OCI-LY3 (cell line): ENCODE data around the gene BRPF1.

Source experiments
- H2AFZ ChIP-seq: fragments of 200-600, 300-600 bp; shearing (Covaris generic); 2 replicates; pipeline ENCODE4 v1.6.0; 2014; ENCODE audit warnings: antibody characterized with exemption, low read depth, low read length
- H3K27ac ChIP-seq: fragments of 200-600, 300-600 bp; sonication (generic); 2 replicates; pipeline ENCODE4 v1.5.1; 2014; ENCODE audit warnings: mild to moderate bottlenecking, low read length, moderate library complexity, mixed read lengths
- H3K27me3 ChIP-seq: fragments of 200-600, 300-600 bp; sonication (generic); 2 replicates; pipeline ENCODE4 v1.6.1; 2014; ENCODE audit warnings: low read depth, low read length, mixed read lengths
- H3K36me3 ChIP-seq: fragments of 200-600, 300-600 bp; sonication (generic); replicated peaks from 2 replicates; pipeline ENCODE3; 2014; ENCODE audit warnings: low read depth, low read length, mixed read lengths
- H3K4me1 ChIP-seq: fragments of 300-600, 200-600 bp; sonication (generic); 2 replicates; pipeline ENCODE4 v1.6.1; 2014; ENCODE audit warnings: low read length, mixed read lengths
- H3K4me2 ChIP-seq: fragments of 200-600, 300-600 bp; sonication (generic); 2 replicates; pipeline ENCODE4 v1.6.1; 2014; ENCODE audit warnings: low read length, mixed read lengths
- H3K4me3 ChIP-seq: fragments of 300-600, 200-600 bp; sonication (generic); 2 replicates; pipeline ENCODE4 v1.5.1; 2014; ENCODE audit warnings: antibody characterized with exemption, mild to moderate bottlenecking, low read length, moderate library complexity
- H3K79me2 ChIP-seq: fragments of 300-600, 200-600 bp; shearing (Covaris generic); 2 replicates; pipeline ENCODE4 v1.6.1; 2014; ENCODE audit warnings: mild to moderate bottlenecking, low read length, mixed read lengths
- H3K9ac ChIP-seq: fragments of 300-600, 200-600 bp; shearing (Covaris generic); 2 replicates; pipeline ENCODE4 v1.6.0; 2014; ENCODE audit warnings: mild to moderate bottlenecking, low read length, moderate library complexity
- H3K9me3 ChIP-seq: fragments of 200-600, 300-600 bp; shearing (Covaris generic); 2 replicates; pipeline ENCODE4 v1.6.1; 2014; ENCODE audit warnings: low read length, mixed read lengths; ENCODE audit not compliant: insufficient read depth
- H4K20me1 ChIP-seq: fragments of 200-600, 300-600 bp; sonication (generic); 2 replicates; pipeline ENCODE4 v1.6.1; 2016; ENCODE audit warnings: low read length, mixed read lengths; ENCODE audit not compliant: insufficient read depth
- EZH2phosphoT487 ChIP-seq: fragments of 200-600 bp; shearing (Covaris generic); IDR thresholded peaks from 2 replicates; pipeline ENCODE4 v1.6.1; 2018; ENCODE audit warnings: antibody characterized with exemption, mixed run types, low read depth
- TF ChIP-seq, protein P1 (sequence below): fragments of 200-600, 300-600 bp; sonication (generic); IDR thresholded peaks from 2 replicates; pipeline ENCODE4 v1.5.1; 2014; ENCODE audit warnings: antibody characterized with exemption, low read length, low read depth

Gene BRPF1

DNA sequence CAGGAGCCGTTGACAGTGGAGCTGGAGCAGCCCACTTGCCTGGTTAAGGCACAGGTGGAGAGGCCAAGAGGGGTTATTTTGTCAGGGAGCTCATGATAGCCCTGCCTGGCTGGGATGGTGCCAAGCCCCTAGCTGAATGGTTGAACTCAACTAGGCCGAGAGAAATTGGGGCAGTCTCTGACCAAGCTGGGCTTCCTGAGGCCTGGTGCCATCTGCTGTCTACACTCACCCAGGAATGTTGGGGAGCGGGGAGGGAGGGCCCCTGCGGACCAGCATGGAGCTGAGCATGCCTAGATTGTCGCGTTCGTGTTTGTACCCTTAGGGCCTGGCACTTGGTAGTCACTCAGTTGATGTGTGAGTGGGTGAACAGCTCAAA, 1.2 kb downstream of the BRPF1 start:
- Histone ChIP-seq H3K4me2 (peak overlapping the region; percentile 99), H3K27me3 (no peaks in the 10 kb centered on the region), H3K36me3 (peaks cover 16% of the 10 kb centered on the region), H3K4me3 (peak overlapping the region; percentile 94), H3K9me3 (no peaks in the 10 kb centered on the region), H3K27ac (no peak overlapping the region), H2AFZ (no peak overlapping the region), H3K9ac (peak overlapping the region; percentile 95), H3K79me2 (peaks cover 42% of the 10 kb centered on the region), H3K4me1 (peaks cover 12% of the 10 kb centered on the region), H4K20me1 (peaks cover 19% of the 10 kb centered on the region)
- TF ChIP-seq EZH2phosphoT487, result no peak
- TF ChIP-seq, protein P1, sequence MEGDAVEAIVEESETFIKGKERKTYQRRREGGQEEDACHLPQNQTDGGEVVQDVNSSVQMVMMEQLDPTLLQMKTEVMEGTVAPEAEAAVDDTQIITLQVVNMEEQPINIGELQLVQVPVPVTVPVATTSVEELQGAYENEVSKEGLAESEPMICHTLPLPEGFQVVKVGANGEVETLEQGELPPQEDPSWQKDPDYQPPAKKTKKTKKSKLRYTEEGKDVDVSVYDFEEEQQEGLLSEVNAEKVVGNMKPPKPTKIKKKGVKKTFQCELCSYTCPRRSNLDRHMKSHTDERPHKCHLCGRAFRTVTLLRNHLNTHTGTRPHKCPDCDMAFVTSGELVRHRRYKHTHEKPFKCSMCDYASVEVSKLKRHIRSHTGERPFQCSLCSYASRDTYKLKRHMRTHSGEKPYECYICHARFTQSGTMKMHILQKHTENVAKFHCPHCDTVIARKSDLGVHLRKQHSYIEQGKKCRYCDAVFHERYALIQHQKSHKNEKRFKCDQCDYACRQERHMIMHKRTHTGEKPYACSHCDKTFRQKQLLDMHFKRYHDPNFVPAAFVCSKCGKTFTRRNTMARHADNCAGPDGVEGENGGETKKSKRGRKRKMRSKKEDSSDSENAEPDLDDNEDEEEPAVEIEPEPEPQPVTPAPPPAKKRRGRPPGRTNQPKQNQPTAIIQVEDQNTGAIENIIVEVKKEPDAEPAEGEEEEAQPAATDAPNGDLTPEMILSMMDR, result no peak

GRCh38 chr3:9736831-9737230, 5.3 kb downstream of the BRPF1 start:
- Histone ChIP-seq H3K27me3 (no peaks in the 10 kb centered on the region), H3K9me3 (no peaks in the 10 kb centered on the region), H3K27ac (no peak overlapping the region), H3K9ac (no peak overlapping the region), H3K4me3 (no peak overlapping the region), H2AFZ (no peak overlapping the region), H4K20me1 (peaks cover 19% of the 10 kb centered on the region), H3K4me1 (peaks cover 9% of the 10 kb centered on the region), H3K79me2 (peaks cover 40% of the 10 kb centered on the region), H3K36me3 (peaks cover 47% of the 10 kb centered on the region), H3K4me2 (no peak overlapping the region)
- TF ChIP-seq, protein P1, result no peak
- no peak for TF ChIP-seq EZH2phosphoT487

DNA sequence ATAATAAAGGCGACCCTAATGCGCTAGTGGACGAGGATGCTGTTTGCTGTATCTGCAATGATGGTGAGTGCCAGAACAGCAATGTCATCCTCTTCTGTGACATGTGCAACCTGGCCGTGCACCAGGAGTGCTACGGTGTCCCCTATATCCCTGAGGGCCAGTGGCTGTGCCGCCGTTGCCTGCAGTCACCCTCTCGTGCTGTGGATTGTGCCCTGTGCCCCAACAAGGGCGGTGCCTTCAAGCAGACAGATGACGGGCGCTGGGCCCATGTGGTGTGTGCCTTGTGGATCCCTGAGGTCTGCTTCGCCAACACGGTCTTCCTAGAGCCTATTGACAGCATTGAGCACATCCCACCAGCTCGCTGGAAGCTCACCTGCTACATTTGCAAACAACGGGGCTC, 7.6 kb downstream of the BRPF1 start:
- H3K79me2 ChIP-seq, result peaks cover 16% of the 10 kb centered on the region
- no peak for TF ChIP-seq EZH2phosphoT487
- TF ChIP-seq, protein P1, result no peak
- H3K36me3 ChIP-seq, result peaks cover 67% of the 10 kb centered on the region
- H4K20me1 ChIP-seq, result peaks cover 2% of the 10 kb centered on the region; the same call in 1 of the 2 replicates
- H2AFZ ChIP-seq, result no peak overlapping the region
- no peaks in the 10 kb centered on the region for H3K4me1 ChIP-seq
- H3K4me2 ChIP-seq, result no peak overlapping the region
- H3K9ac ChIP-seq, result no peak overlapping the region
- no peak overlapping the region for H3K27ac ChIP-seq
- H3K9me3 ChIP-seq, result no peaks in the 10 kb centered on the region
- no peak overlapping the region for H3K4me3 ChIP-seq
- no peaks in the 10 kb centered on the region for H3K27me3 ChIP-seq

- H3K9ac ChIP-seq, result no peak overlapping the region
- no peaks in the 10 kb centered on the region for H3K27me3 ChIP-seq
- no peaks in the 10 kb centered on the region for H4K20me1 ChIP-seq
- no peak for TF ChIP-seq EZH2phosphoT487
- TF ChIP-seq, protein P1, result no peak
- H3K79me2 ChIP-seq, result no peaks in the 10 kb centered on the region
- no peak overlapping the region for H3K27ac ChIP-seq
- H3K4me2 ChIP-seq, result no peak overlapping the region
- no peak overlapping the region for H2AFZ ChIP-seq
- H3K9me3 ChIP-seq, result no peaks in the 10 kb centered on the region
- no peaks in the 10 kb centered on the region for H3K4me1 ChIP-seq
- H3K4me3 ChIP-seq, result no peak overlapping the region
- H3K36me3 ChIP-seq, result peaks cover 76% of the 10 kb centered on the region
Observed at GRCh38 chr3:9742560-9742959, 11.0 kb downstream of the BRPF1 start.
